ENCODE data around the gene ZYG11B.
"Not testable (repeated sequence)": the region's sequence is repeated elsewhere in the genome, so short reads cannot be mapped to it uniquely, and the experiment has no call there.

Gene ZYG11B

DNA sequence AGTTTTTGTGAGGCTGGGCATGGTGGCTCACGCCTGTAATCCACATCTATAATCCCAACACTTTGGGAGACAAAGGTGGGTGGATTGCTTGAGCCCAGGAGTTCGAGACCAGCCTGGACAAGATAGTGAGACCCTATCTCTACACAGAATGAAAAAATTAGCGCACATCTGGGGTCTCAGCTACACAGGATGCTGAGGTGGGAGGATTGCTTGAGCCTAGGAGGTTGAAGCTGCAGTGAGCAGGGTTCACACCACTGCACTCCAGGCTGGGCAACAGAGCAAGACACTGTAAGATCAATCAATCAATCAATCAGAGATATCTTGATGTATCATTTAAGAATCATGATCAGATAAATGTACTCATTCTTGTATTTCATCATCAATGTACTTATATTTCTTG lies 7.1 kb downstream of the ZYG11B start:
- TF ChIP-seq ZNF274 (IDR thresholded peaks at IDR 0.05; ENCODE audit: low read depth, low read length): no peak
- no peak overlapping the region for H3K4me3 ChIP-seq (ENCODE audit: low read length)

DNA sequence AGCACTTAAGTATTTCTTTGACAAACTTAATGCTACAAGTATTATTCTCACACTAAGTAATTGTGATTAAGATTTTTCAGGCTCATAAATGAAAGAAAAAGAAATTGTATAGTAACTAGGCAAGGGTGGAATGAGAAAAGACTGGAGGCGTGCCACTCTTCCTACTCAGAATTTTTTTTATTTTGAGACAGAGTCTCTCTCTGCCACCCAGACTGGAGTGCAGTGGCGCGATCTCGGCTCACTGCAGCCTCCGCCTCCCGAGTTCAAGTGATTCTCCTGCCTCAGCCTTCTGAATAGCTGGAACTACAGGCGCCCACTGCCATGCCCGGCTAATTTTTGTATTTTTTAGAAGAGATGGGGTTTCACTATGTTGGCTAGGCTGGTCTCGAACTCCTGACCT lies 9.1 kb downstream of the ZYG11B start:
- H3K4me3 ChIP-seq (ENCODE audit: low read length): not testable (repeated sequence)

DNA sequence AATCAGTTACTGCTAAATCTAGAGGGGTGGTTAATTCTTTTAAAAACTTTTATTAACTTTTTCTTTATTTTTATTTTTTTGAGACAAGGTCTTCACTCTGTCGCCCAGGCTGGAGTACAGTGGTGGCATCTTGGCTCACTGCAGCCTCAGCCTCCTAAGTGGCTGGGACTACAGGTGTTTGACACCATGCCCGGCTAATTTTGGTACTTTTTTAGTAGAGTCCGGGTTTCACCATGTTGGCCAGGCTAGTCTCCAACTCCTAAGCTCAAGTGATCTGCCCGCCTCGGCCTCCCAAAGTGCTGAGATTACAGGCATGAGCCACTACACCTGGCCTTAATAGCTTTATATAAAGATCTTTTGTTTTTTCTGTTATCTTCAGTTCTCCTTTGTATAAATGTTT lies 11.9 kb downstream of the ZYG11B start:
- TF ChIP-seq ZNF274 (IDR thresholded peaks at IDR 0.05; ENCODE audit: low read depth, low read length): no peak

DNA sequence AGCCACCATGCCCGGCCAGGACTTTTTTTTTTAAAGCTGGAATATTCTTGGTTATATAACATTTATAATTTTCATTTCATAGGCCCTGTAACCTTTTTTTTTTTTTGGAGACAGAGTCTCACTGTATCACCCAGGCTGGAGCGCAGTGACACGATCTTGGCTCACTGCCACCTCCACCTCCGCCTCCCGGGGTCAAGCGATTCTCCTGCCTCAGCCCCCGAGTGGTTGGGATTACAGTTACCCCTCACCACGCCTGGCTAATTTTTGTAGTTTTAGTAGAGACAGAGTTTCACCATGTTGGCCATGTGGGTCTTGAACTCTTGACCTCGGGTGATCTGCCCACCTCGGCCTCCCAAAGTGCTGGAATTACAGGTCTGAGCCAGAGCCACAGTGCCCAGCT lies 12.6 kb downstream of the ZYG11B start:
- H3K4me3 ChIP-seq (ENCODE audit: low read length): no peak overlapping the region
- no peak for TF ChIP-seq ZNF274 (IDR thresholded peaks at IDR 0.05; ENCODE audit: low read depth, low read length)

More for the DNA sequence above, 11.9 kb downstream of the ZYG11B start:
- no peak overlapping the region for H3K4me3 ChIP-seq (ENCODE audit: low read length)

DNA sequence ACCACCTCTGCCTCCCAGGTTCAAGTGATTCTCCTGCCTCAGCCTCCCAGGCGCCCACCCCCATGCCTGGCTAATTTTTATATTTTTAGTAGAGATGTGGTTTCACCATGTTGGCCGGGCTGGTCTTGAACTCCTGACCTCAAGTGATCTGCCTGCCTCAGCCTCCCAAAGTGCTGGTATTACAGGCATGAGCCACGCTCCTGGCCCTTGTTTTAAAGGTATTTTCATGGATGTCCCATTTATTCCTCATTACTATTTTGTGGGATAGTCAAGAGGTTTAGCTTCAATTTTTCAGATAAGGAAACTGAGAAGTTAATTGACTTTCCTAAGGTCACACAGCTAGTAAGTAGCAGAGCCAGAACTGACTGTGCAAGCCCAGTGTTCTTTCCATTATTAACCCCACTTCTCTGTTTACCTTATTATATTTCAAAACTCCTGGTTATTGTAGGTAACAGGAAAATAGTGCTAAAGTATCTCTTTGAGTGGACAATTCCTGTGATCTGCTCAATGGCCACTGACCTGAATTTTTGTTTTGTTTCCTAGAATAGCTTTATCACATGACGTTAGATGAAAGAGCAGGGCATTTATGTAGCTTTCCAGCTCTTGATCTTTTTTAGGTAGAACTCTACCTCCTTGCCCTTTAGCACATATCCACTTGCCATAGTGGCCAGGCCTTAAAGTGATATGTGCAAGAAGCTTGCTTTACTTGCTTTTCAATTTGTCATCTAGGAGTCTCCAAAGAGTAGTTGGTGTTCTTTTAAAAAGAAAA lies 13.6 kb downstream of the ZYG11B start:
- no peak for TF ChIP-seq ZNF274 (IDR thresholded peaks at IDR 0.05; ENCODE audit: low read depth, low read length)
- H3K4me3 ChIP-seq (ENCODE audit: low read length): no peak overlapping the region

DNA sequence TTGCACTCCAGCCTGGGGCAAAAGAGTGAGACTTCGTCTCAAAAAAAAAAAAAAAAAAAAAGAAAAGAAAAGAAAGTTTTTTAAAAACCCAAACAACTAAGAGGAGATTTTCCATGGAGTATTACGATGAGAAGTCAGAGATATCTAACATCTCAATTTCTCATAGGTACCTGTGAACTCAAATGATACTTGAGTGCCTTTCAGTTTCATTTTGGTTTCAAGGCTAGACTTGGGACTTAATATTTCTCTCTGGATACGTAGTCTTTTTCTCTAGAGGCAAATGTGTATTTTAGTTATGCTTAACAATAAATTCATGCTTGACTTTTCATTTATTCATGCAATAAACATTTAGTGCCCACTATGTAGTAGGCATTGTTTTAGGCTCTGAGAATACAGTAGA lies 15.0 kb downstream of the ZYG11B start:
- TF ChIP-seq ZNF274 (IDR thresholded peaks at IDR 0.05; ENCODE audit: low read depth, low read length): no peak

DNA sequence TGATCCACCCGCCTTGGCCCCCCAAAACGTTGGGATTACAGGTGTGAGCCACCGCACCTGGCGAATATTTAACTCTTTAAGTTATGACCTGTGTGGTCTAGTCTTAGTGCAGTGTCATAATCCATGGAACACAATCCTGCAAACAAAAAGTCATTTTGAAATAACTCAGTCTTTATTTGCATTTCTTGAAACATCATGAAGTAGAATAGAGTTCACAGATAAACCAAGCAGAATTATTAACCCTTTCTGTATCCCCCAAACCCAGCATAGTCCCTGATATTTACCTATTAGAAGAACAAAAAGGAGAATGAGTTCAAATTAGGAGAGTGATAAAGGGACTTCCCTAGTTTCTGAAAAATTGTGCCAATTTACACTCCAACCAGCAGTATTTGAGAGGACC lies 19.9 kb downstream of the ZYG11B start:
- no peak for TF ChIP-seq ZNF274 (IDR thresholded peaks at IDR 0.05; ENCODE audit: low read depth, low read length)
- H3K4me3 ChIP-seq (ENCODE audit: low read length): no peak overlapping the region

More for the DNA sequence above, 15.0 kb downstream of the ZYG11B start:
- no peak overlapping the region for H3K4me3 ChIP-seq (ENCODE audit: low read length)

DNA sequence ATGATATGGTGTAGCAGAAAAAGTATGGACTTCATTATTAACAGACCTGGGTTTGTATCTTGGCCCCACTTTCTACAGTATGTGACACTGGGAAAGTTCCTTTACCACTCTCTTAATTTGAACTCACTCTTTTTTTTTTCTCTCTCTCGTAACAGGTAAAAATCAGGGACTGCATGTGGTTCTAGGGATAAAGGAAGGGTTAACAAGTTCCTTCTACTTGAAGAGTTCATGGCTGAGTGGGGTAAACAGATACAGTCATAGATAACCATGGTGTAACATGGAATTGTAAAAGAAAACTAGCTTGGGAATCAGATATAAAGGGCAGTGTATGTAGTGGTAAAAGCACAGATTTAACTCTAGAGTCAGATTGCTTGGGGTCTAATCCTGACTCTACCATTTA lies 21.2 kb downstream of the ZYG11B start:
- TF ChIP-seq ZNF274 (IDR thresholded peaks at IDR 0.05; ENCODE audit: low read depth, low read length): no peak
- H3K4me3 ChIP-seq (ENCODE audit: low read length): no peak overlapping the region

DNA sequence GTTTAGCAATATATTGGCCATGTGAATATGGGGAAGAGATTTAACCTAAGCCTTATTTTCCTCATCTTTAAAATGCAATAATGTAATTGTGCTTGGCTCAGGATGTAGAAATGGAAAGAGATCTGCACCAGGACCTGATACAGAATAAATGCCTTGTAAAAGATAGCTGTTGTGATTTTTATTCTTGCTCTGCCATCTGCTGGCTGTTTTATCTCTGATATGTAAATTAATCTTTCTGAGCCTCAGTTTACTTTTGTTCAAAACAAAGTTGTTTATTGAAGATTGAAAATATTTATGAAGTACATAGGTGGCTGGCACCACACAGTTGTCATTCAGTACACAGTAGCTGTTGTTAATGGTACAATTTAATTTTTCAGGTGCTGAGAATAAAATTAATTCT lies 21.9 kb downstream of the ZYG11B start:
- TF ChIP-seq ZNF274 (IDR thresholded peaks at IDR 0.05; ENCODE audit: low read depth, low read length): no peak
- H3K4me3 ChIP-seq (ENCODE audit: low read length): no peak overlapping the region

DNA sequence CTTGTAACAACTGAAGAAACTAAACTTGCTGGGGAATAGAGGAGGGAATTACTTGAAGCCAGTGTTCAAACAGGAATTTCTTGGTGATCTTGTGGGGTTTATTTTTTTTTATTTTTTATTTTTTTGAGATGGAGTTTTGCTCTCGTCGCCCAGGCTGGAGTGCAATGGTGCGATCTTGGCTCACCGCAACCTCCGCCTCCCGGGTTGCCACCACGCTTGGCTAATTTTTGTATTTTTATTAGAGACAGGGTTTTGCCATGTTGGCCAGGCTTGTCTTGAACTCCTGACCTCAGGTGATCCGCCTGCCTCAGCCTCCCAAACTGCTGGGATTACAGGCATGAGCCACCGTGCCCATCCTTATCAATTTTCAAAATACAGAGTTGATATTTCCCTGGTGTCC lies 23.2 kb downstream of the ZYG11B start:
- not testable (repeated sequence) for H3K4me3 ChIP-seq (ENCODE audit: low read length)

DNA sequence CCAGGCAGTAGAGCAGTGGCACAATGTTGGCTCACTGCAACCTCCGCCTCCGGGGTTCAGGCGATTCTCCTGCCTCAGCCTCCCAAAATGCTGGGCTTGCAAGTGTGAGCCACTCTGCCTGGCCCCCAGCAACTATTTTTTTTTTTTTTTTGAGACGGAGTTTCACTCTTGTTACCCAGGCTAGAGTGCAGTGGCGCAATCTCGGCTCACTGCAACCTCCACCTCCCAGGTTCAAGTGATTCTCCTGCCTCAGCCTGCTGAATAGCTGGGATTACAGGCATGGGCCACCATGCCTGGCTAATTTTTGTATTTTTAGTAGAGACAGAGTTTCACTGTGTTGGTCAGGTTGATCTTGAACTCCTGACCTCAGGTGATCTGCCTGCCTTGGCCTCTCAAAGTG lies 23.9 kb downstream of the ZYG11B start:
- H3K4me3 ChIP-seq (ENCODE audit: low read length): not testable (repeated sequence)

DNA sequence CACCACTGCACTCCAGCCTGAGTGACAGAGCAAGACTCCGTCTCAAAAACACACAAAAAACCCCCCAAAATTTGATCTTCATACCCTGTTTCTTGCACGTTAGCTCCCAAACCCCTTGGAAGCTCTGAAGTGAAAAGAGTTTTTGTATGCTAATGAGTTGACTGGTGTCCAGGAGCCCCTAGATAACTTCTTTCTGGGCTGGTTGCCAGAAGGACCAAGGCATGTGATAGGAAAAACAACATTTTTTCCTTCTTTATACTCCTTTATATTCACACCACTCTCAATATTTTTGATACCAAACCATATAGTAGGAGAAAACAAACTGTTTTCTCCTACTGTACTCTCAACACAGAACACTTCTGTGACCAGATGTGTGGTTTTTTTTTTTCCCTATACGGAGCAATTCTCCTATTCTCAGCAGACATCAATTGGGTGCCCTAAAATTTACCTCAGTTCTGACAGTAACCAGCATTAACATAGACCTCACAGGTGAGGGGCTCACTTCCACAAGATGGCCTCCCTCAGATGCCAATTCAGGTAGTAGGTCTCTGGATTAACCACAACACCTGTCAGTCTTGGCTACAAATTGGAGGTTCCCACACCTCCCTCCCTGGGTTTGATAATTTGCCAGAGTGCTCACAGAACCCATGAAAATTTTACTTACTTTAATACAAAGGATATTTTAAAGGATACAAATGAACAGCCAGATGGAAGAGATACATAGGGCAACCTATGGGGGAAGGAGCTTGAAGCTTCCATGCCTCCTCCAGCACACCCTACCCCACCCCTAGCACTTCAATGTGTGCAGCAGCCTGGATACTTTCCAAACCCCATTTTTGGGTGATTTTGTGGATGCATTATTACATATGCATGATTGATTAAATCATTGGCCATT lies 25.6 kb downstream of the ZYG11B start:
- no peak overlapping the region for H3K4me3 ChIP-seq (ENCODE audit: low read length)
- TF ChIP-seq ZNF274 (IDR thresholded peaks at IDR 0.05; ENCODE audit: low read depth, low read length): no peak

DNA sequence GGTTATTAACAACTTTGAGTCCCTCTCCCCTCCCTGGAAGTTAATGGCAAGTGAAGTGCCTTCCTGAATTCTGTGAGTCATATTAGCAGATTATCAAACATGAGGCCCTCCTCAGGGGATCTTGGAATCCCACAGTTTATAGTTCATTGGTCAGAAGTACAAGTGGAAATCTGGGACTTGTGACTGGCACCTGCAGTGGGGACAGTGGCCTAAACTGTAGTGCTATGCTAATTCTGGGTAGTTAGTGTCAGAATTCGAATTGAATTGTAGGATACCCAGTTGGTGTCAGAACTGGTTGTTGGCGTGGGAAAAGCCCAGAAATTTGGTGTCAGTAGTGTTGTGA lies 26.2 kb downstream of the ZYG11B start:
- no peak for TF ChIP-seq ZNF274 (IDR thresholded peaks at IDR 0.05; ENCODE audit: low read depth, low read length)
- no peak overlapping the region for H3K4me3 ChIP-seq (ENCODE audit: low read length)

DNA sequence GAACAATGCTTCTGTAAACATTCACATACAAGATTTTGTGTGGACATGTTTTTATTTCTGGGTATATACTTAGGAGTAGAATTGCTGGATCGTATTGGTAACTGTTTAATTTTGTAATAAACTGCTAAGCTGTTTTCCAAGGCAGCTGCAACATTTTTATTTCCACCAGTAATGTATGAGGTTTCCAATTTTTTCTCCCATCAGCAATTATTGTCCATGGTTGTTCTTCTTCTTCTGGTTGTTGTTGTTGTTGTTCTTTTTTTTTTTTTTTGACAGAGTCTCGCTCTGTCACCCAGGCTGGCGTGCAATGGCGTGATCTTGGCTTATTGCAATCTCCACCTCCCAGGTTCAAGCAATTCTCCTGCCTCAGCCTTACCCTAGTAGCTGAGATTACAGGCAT lies 26.9 kb downstream of the ZYG11B start:
- H3K4me3 ChIP-seq (ENCODE audit: low read length): no peak overlapping the region
- TF ChIP-seq ZNF274 (IDR thresholded peaks at IDR 0.05; ENCODE audit: low read depth, low read length): no peak

DNA sequence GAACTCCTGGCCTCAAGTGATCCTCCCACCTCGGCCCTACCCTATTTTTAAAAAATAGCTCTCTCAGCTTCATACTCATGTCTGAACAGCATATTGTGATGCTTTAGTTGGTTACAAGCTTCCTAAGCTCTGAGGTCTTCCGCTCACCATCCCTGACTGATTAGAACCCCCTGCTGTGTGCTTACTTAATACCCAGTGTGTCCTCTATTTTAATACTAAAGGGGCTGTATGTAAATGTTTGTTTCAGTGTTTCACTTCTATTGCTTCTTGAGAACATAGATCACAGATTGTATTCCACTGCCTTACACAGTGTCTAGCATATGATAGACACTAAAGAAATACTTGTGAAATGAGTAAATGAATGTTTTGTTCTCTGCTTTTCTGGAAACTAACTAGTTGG lies 29.8 kb downstream of the ZYG11B start:
- no peak overlapping the region for H3K4me3 ChIP-seq (ENCODE audit: low read length)
- TF ChIP-seq ZNF274 (IDR thresholded peaks at IDR 0.05; ENCODE audit: low read depth, low read length): no peak
